Glutamatergic neuron (in vitro differentiated cells): ENCODE measurements around the gene RNASEL. TPM values are rescaled to one million over a fixed set of nuclear protein-coding genes. Genes with fewer than 3 reads are reported as not detected.

Experiments used
- DNase-seq: peaks from one replicate; pipeline ENCODE4 v3.0.0; 2022
- H3K27ac Mint-ChIP-seq: one replicate; pipeline ENCODE4 v1.8.0; 2020; ENCODE audit warnings: mild to moderate bottlenecking, mixed read lengths, inconsistent platforms; ENCODE audit not compliant: unreplicated experiment
- H3K27me3 Mint-ChIP-seq: one replicate; pipeline ENCODE4 v1.8.0; 2020; ENCODE audit warnings: mild to moderate bottlenecking, moderate library complexity, mixed read lengths, inconsistent platforms; ENCODE audit not compliant: unreplicated experiment
- H3K36me3 Mint-ChIP-seq: one replicate; pipeline ENCODE4 v1.8.0; 2020; ENCODE audit warnings: mild to moderate bottlenecking, mixed read lengths, inconsistent platforms; ENCODE audit not compliant: unreplicated experiment
- H3K4me1 Mint-ChIP-seq: one replicate; pipeline ENCODE4 v1.8.0; 2020; ENCODE audit warnings: mild to moderate bottlenecking, low read depth, mixed read lengths, inconsistent platforms; ENCODE audit not compliant: unreplicated experiment
- H3K4me3 Mint-ChIP-seq: one replicate; pipeline ENCODE4 v1.8.0; 2020; ENCODE audit warnings: mild to moderate bottlenecking, mixed read lengths, inconsistent platforms; ENCODE audit not compliant: unreplicated experiment
- H3K9me3 Mint-ChIP-seq: one replicate; pipeline ENCODE4 v1.8.0; 2020; ENCODE audit warnings: mild to moderate bottlenecking, moderate library complexity, mixed read lengths, inconsistent platforms; ENCODE audit not compliant: unreplicated experiment
- CTCF ChIP-seq: fragments of 200-600 bp; sonication (generic); IDR thresholded peaks from one replicate; pipeline ENCODE4 v1.5.0; 2021; ENCODE audit not compliant: partially characterized antibody, unreplicated experiment
- total RNA-seq: library from RNA; stranded (reverse); fragmentation: NEBNext Ultra II Directional; extraction: Animal tissue kit (Norgen Biotek cat#: 25700); gene quantifications from one replicate; pipeline ENCODE4 v1.2.1, GENCODE V29; 2021; ENCODE audit not compliant: unreplicated experiment

Gene RNASEL
- total RNA-seq, 1 donor from 2014 or later = 1.3 TPM

- H3K36me3 Mint-ChIP-seq = no peaks in the 10 kb centered on the region
- H3K4me1 Mint-ChIP-seq = no peaks in the 10 kb centered on the region
- H3K9me3 Mint-ChIP-seq = no peaks in the 10 kb centered on the region
- no peak for TF ChIP-seq CTCF
- H3K27me3 Mint-ChIP-seq = no peaks in the 10 kb centered on the region
- no peak overlapping the region for H3K27ac Mint-ChIP-seq
- DNase-seq = no peak
- H3K4me3 Mint-ChIP-seq = no peak overlapping the region
Observed at GRCh38 chr1:182569939-182570610, 19.0 kb downstream of the RNASEL start.

GRCh38 chr1:182568647-182569284 is 20.3 kb downstream of the RNASEL start:
- H3K36me3 Mint-ChIP-seq = no peaks in the 10 kb centered on the region
- DNase-seq = no peak
- H3K4me3 Mint-ChIP-seq = no peak overlapping the region
- H3K27ac Mint-ChIP-seq = no peak overlapping the region
- no peaks in the 10 kb centered on the region for H3K9me3 Mint-ChIP-seq
- TF ChIP-seq CTCF = no peak
- no peaks in the 10 kb centered on the region for H3K27me3 Mint-ChIP-seq
- H3K4me1 Mint-ChIP-seq = no peaks in the 10 kb centered on the region

GRCh38 chr1:182567629-182568028 is 21.4 kb downstream of the RNASEL start:
- Mint-ChIP-seq H3K4me1 (no peaks in the 10 kb centered on the region), H3K4me3 (no peak overlapping the region)
- TF ChIP-seq CTCF = no peak

GRCh38 chr1:182565537-182565936 is 23.5 kb downstream of the RNASEL start:
- no peaks in the 10 kb centered on the region for H3K4me1 Mint-ChIP-seq
- no peak for TF ChIP-seq CTCF
- H3K9me3 Mint-ChIP-seq = no peaks in the 10 kb centered on the region
- no peaks in the 10 kb centered on the region for H3K36me3 Mint-ChIP-seq
- H3K27me3 Mint-ChIP-seq = peaks cover 2% of the 10 kb centered on the region
- H3K4me3 Mint-ChIP-seq = no peak overlapping the region
- DNase-seq = no peak
- H3K27ac Mint-ChIP-seq = no peak overlapping the region

More at GRCh38 chr1:182567629-182568028, 21.4 kb downstream of the RNASEL start:
- no peak for DNase-seq
- Mint-ChIP-seq H3K36me3 (no peaks in the 10 kb centered on the region), H3K9me3 (no peaks in the 10 kb centered on the region), H3K27me3 (no peaks in the 10 kb centered on the region), H3K27ac (no peak overlapping the region)

- H3K4me3 Mint-ChIP-seq = no peak overlapping the region
- TF ChIP-seq CTCF = no peak
- no peaks in the 10 kb centered on the region for H3K9me3 Mint-ChIP-seq
- H3K4me1 Mint-ChIP-seq = no peaks in the 10 kb centered on the region
- no peak for DNase-seq
- H3K27ac Mint-ChIP-seq = no peak overlapping the region
- H3K27me3 Mint-ChIP-seq = peaks cover 2% of the 10 kb centered on the region
- H3K36me3 Mint-ChIP-seq = no peaks in the 10 kb centered on the region
Observed at GRCh38 chr1:182564406-182565004, 24.6 kb downstream of the RNASEL start.
